GM06990 (cell line): ENCODE results near the gene NOTCH2.
"Not testable (repeated sequence)": the region's sequence is repeated elsewhere in the genome, so short reads cannot be mapped to it uniquely, and the experiment has no call there.

ENCODE experiments used
- DNase-seq: peaks from one replicate; pipeline ENCODE4 v3.0.0-alpha.2; 2011; ENCODE audit not compliant: insufficient read length; ENCODE audit errors: extremely low read depth
- H3K27me3 ChIP-seq: replicated peaks from 2 replicates; pipeline ENCODE4 v1.6.0; 2011; ENCODE audit warnings: low read length; ENCODE audit not compliant: control insufficient read depth, insufficient read depth
- H3K36me3 ChIP-seq: 2 replicates; pipeline ENCODE4 v1.5.1; 2011; ENCODE audit warnings: low read length; ENCODE audit not compliant: control insufficient read depth, insufficient read depth
- H3K4me3 ChIP-seq: replicated peaks from 2 replicates; pipeline ENCODE4 v1.5.1; 2011; ENCODE audit warnings: low read depth, mild to moderate bottlenecking, control low read depth, low read length
- CTCF ChIP-seq: IDR thresholded peaks from 2 replicates; pipeline ENCODE4 v1.5.1; 2011; ENCODE audit warnings: low read length, control low read depth, mild to moderate bottlenecking, inconsistent platforms; ENCODE audit not compliant: insufficient read depth, poor library complexity, severe bottlenecking

Gene NOTCH2

GRCh38 chr1:119986007-119986497 lies 83.4 kb downstream of the NOTCH2 start:
- DNase-seq: no peak
- Histone ChIP-seq H3K4me3 (no peak overlapping the region), H3K27me3 (no peaks in the 10 kb centered on the region), H3K36me3 (no peaks in the 10 kb centered on the region)
- no peak for TF ChIP-seq CTCF

GRCh38 chr1:119984771-119985170 lies 84.7 kb downstream of the NOTCH2 start:
- no peaks in the 10 kb centered on the region for H3K36me3 ChIP-seq
- no peak for DNase-seq

GRCh38 chr1:119981986-119982815 lies 87.3 kb downstream of the NOTCH2 start:
- no peaks in the 10 kb centered on the region for H3K27me3 ChIP-seq
- no peaks in the 10 kb centered on the region for H3K36me3 ChIP-seq
- TF ChIP-seq CTCF: no peak
- H3K4me3 ChIP-seq: no peak overlapping the region
- no peak for DNase-seq

More at GRCh38 chr1:119984771-119985170, 84.7 kb downstream of the NOTCH2 start:
- no peak for TF ChIP-seq CTCF
- Histone ChIP-seq H3K27me3 (no peaks in the 10 kb centered on the region), H3K4me3 (no peak overlapping the region)

GRCh38 chr1:119981496-119981895 lies 88.0 kb downstream of the NOTCH2 start:
- H3K36me3 ChIP-seq: no peaks in the 10 kb centered on the region
- no peak for DNase-seq
- no peak for TF ChIP-seq CTCF
- H3K4me3 ChIP-seq: no peak overlapping the region
- no peaks in the 10 kb centered on the region for H3K27me3 ChIP-seq

GRCh38 chr1:119978018-119978505 lies 91.4 kb downstream of the NOTCH2 start:
- no peak for DNase-seq

GRCh38 chr1:119977113-119977736 lies 92.2 kb downstream of the NOTCH2 start:
- not testable (repeated sequence) for H3K36me3 ChIP-seq, DNase-seq, H3K27me3 ChIP-seq, H3K4me3 ChIP-seq

More at GRCh38 chr1:119978018-119978505, 91.4 kb downstream of the NOTCH2 start:
- Histone ChIP-seq H3K4me3 (no peak overlapping the region), H3K27me3 (no peaks in the 10 kb centered on the region), H3K36me3 (no peaks in the 10 kb centered on the region)
- no peak for TF ChIP-seq CTCF

- DNase-seq, H3K36me3 ChIP-seq, H3K4me3 ChIP-seq, H3K27me3 ChIP-seq: not testable (repeated sequence)
These were observed 93.7 kb downstream of the NOTCH2 start for GRCh38 chr1:119975582-119976254.
